A673 (cell line): ENCODE data around the gene SLC16A6.

Source experiments
- EZH2 ChIP-seq: fragments of 200-600 bp; sonication (generic); IDR thresholded peaks from 2 replicates; pipeline ENCODE4 v1.6.1; 2017; ENCODE audit warnings: borderline replicate concordance, low read depth, mild to moderate bottlenecking, mixed read lengths, antibody characterized with exemption, low read length; ENCODE audit not compliant: poor library complexity, severe bottlenecking
- TF ChIP-seq, protein P1 (sequence below): fragments of 300-800, 200-600 bp; sonication (generic); conservative IDR thresholded peaks from 2 replicates; pipeline ENCODE4 v1.5.1; 2017; ENCODE audit warnings: low read depth, mild to moderate bottlenecking, antibody characterized with exemption, low read length, moderate library complexity, mixed read lengths

DNA sequence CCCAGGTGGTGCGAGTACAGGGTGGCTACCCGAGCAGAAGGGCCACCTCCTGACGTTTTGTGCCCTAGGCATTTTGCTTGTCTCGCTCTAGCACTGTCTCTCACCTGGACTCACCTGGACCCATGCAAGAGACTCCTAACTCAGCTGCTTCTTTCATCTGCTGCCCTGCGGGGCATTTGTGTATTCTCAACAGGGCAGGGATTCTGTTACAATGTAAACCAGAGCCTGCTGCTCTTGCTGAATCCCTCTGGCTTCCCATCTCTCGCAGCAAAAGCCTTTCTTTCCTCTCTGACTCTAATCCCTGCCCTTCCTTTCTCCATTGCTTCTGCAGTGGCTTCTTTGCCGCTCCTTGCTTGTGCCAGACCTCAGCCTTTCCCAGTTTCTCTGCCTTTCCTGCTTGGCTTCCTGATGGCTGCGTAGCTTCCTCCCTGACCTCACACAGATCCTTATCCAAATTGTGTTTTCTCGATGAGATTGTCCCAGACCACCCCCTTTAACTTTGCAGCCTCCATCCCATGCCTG lies 10.6 kb upstream of the SLC16A6 start:
- TF ChIP-seq, protein P1, sequence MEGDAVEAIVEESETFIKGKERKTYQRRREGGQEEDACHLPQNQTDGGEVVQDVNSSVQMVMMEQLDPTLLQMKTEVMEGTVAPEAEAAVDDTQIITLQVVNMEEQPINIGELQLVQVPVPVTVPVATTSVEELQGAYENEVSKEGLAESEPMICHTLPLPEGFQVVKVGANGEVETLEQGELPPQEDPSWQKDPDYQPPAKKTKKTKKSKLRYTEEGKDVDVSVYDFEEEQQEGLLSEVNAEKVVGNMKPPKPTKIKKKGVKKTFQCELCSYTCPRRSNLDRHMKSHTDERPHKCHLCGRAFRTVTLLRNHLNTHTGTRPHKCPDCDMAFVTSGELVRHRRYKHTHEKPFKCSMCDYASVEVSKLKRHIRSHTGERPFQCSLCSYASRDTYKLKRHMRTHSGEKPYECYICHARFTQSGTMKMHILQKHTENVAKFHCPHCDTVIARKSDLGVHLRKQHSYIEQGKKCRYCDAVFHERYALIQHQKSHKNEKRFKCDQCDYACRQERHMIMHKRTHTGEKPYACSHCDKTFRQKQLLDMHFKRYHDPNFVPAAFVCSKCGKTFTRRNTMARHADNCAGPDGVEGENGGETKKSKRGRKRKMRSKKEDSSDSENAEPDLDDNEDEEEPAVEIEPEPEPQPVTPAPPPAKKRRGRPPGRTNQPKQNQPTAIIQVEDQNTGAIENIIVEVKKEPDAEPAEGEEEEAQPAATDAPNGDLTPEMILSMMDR = no peak
- no peak for TF ChIP-seq EZH2
